Mammary microvascular endothelial cell (primary cell): ENCODE measurements around the gene HMOX2. TPM values are rescaled to one million over a fixed set of nuclear protein-coding genes. Genes with fewer than 3 reads are reported as not detected.

Experiments used
- total RNA-seq: library from RNA; depleted of rRNA; stranded (reverse); fragments of >200 nt; gene quantifications from 2 replicates; pipeline ENCODE4 v1.2.3, GENCODE V29; 2015

Gene HMOX2
- 120 and 126 TPM in 2 replicates for total RNA-seq

DNA sequence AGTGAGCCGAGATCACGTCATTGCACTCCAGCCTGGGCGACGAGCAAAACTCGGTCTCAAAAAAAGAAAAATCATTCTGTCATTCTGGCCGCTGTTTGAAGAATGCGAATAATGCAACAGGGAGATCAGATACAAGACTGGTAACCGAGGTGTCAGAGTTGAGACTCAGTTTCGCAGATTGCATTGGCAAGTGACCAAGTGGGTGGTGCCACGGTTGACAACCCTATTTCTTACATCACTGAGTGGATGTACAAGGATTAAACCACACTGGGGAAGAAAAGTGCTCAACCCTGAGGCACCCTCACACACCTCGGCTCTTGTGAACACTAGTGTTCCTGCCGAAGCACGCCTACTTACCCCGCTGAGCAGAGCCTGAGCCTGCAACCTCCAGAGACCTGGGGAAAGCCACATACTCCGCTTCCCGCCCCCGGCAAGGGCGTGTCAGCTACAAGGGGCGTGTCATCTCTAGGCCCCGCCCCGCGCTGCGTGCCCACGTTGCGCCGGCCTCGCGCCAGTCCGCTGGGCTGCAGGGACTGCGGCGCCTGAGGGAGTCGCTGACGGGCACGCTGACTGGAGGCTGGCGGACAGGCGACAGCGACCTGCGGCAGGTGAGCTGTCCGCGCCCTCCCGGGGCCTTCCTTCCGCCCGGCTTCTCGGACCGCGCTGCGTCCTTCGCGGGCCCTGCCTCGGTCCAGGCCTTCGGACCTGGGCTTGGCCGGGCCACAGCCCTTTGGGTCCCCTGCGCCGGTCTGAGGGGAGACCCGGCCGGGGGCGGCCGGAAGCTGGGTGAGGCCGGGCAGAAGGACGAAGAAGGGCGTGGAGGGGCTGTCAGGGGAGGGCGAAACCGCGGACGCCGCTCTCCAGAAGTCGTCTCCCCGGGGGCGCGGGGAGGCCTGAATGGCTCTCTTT, at the start of gene HMOX2:
Gene HMOX2 (plus strand): TSS at position 519 of the 909 bp plus-strand sequence. CDS start 29,127 bp downstream, outside the sequence.

GRCh38 chr16:4474192-4474961, 1.8 kb upstream of the HMOX2 start, which contains the start of gene NMRAL1:
Gene NMRAL1 (minus strand): TSS chr16:4474625. CDS start chr16:4474132, 493 bp downstream.

GRCh38 chr16:4538350-4539235, 62.4 kb downstream of the HMOX2 start, which contains the start of gene CDIP1:
Gene CDIP1 (minus strand): TSS chr16:4538773. CDS start chr16:4514130, 24,643 bp downstream.

DNA sequence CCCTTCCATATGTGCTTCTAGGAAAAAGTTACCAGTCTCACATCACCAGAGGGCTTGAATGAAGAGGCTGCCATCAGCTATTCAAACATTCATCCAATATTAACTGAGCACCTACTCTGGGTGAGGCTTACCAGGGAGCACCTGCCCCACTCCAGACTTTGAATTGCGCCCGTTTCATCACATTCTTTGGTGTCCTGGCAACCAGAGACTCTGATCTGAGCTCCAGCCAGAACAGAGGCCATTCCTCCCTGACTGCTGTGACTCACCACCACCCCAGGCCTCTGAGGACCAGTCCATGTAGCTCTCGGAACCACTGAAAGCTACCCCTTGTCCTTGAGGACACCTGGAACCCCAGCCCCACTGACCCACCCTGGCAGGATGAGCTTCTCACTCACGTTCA, 79.9 kb downstream of the HMOX2 start, which contains the start of gene C16orf96:
Gene C16orf96 (plus strand): TSS at position 229 of the 400 bp plus-strand sequence. CDS start 150 bp downstream, at position 379.

Other genes with a start within 250 kb of the HMOX2 start
- 0.07 and 0.20 TPM in 2 replicates for gene SRL, start 234.3 kb upstream of the HMOX2 start, total RNA-seq
- 7.1 and 7.5 TPM in 2 replicates for gene TFAP4, start 203.4 kb upstream of the HMOX2 start, total RNA-seq
- 4.5 and 5.6 TPM in 2 replicates for gene GLIS2, start 160.3 kb upstream of the HMOX2 start, total RNA-seq
- 53.3 and 64.3 TPM in 2 replicates for gene PAM16, start 125.1 kb upstream of the HMOX2 start, total RNA-seq
- gene VASN, start 104.5 kb upstream of the HMOX2 start, total RNA-seq, result 0.13 and 0.54 TPM in 2 replicates
- 36.8 and 39.8 TPM in 2 replicates for gene CORO7, start 59.8 kb upstream of the HMOX2 start, total RNA-seq
- gene DNAJA3, start 50.5 kb upstream of the HMOX2 start, total RNA-seq, result 49.9 and 54.0 TPM in 2 replicates
- 41.9 and 55.3 TPM in 2 replicates for gene NMRAL1, start 1.8 kb upstream of the HMOX2 start, total RNA-seq
- 36.8 and 38.6 TPM in 2 replicates for gene CDIP1, start 62.4 kb downstream of the HMOX2 start, total RNA-seq
- 0.05 TPM in 1 of 2 replicates, not detected in the other for gene C16orf96, start 79.9 kb downstream of the HMOX2 start, total RNA-seq
- 7.6 and 9.0 TPM in 2 replicates for gene UBALD1, start 138.5 kb downstream of the HMOX2 start, total RNA-seq
- gene MGRN1, start 148.4 kb downstream of the HMOX2 start, total RNA-seq, result 31.0 and 44.5 TPM in 2 replicates
- gene NUDT16L1, start 217.2 kb downstream of the HMOX2 start, total RNA-seq, result 30.3 and 38.5 TPM in 2 replicates